ENCODE data around the gene OR2K2.

DNA sequence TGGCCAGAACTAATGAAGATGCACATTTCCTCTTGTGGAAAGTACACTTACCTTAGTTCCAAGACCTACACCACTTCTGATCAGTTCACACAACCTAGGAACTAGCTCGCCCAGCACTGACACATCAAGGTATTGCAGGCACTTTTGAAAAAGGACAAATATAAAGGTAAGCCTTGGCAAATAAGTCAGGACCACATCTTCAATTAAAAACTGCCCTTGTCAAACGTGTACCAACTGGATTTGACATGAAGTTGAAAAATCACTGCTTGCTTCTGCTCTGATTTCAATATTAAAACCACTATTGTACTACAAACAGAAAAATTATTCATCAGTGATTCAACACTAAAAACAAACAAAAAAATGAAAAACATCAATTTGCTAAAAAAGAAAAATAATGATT, 45.0 kb upstream of the OR2K2 start:
- TF ChIP-seq, protein P1, sequence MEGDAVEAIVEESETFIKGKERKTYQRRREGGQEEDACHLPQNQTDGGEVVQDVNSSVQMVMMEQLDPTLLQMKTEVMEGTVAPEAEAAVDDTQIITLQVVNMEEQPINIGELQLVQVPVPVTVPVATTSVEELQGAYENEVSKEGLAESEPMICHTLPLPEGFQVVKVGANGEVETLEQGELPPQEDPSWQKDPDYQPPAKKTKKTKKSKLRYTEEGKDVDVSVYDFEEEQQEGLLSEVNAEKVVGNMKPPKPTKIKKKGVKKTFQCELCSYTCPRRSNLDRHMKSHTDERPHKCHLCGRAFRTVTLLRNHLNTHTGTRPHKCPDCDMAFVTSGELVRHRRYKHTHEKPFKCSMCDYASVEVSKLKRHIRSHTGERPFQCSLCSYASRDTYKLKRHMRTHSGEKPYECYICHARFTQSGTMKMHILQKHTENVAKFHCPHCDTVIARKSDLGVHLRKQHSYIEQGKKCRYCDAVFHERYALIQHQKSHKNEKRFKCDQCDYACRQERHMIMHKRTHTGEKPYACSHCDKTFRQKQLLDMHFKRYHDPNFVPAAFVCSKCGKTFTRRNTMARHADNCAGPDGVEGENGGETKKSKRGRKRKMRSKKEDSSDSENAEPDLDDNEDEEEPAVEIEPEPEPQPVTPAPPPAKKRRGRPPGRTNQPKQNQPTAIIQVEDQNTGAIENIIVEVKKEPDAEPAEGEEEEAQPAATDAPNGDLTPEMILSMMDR (IDR thresholded peaks at IDR 0.05), result no peak
- TF ChIP-seq POLR2A (IDR thresholded peaks at IDR 0.05), result no peak
- TF ChIP-seq POLR2AphosphoS5 (IDR thresholded peaks at IDR 0.05), result no peak
- no peak for TF ChIP-seq EP300 (IDR thresholded peaks at IDR 0.05)
